ENCODE measurements around the gene ITPKC.

Gene ITPKC

GRCh38 chr19:40674291-40674690 lies 42.6 kb upstream of the ITPKC start:
- TF ChIP-seq CTCF (IDR thresholded peaks at IDR 0.05), result no peak

- no peak for TF ChIP-seq CTCF (IDR thresholded peaks at IDR 0.05)
Observed at GRCh38 chr19:40677156-40677555, 39.8 kb upstream of the ITPKC start.

GRCh38 chr19:40681039-40681438 lies 35.9 kb upstream of the ITPKC start:
- no peak for TF ChIP-seq CTCF (IDR thresholded peaks at IDR 0.05)

GRCh38 chr19:40682431-40682964 lies 34.4 kb upstream of the ITPKC start:
- no peak for TF ChIP-seq CTCF (IDR thresholded peaks at IDR 0.05)

- no peak for TF ChIP-seq CTCF (IDR thresholded peaks at IDR 0.05)
Observed at GRCh38 chr19:40683437-40683836, 33.5 kb upstream of the ITPKC start.

- no peak for TF ChIP-seq CTCF (IDR thresholded peaks at IDR 0.05)
Observed at GRCh38 chr19:40684280-40684679, 32.6 kb upstream of the ITPKC start.

- no peak for TF ChIP-seq CTCF (IDR thresholded peaks at IDR 0.05)
Observed at GRCh38 chr19:40685016-40685526, 31.8 kb upstream of the ITPKC start.

- TF ChIP-seq CTCF (IDR thresholded peaks at IDR 0.05), result no peak
Observed at GRCh38 chr19:40685563-40685962, 31.3 kb upstream of the ITPKC start.

All from LNCAP (cell line).